ENCODE measurements around the gene WNT1. TPM values are rescaled to one million over a fixed set of nuclear protein-coding genes. Genes with fewer than 3 reads are reported as not detected.

The WNT1 gene
- total and polyA plus RNA-seq, 9 of the 15 experiments (the other 6 are each of a cell fraction or from before 2014, with no cell fraction given) = not detected

- TF ChIP-seq, protein P1, sequence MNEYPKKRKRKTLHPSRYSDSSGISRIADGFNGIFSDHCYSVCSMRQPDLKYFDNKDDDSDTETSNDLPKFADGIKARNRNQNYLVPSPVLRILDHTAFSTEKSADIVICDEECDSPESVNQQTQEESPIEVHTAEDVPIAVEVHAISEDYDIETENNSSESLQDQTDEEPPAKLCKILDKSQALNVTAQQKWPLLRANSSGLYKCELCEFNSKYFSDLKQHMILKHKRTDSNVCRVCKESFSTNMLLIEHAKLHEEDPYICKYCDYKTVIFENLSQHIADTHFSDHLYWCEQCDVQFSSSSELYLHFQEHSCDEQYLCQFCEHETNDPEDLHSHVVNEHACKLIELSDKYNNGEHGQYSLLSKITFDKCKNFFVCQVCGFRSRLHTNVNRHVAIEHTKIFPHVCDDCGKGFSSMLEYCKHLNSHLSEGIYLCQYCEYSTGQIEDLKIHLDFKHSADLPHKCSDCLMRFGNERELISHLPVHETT (CRISPR knock-in tag; conservative IDR thresholded peaks at IDR 0.05 in 1 of 2, IDR thresholded peaks at IDR 0.05 in 1 of 2) = 0 out of 4 replicates have a peak, but pooled peaks of 1 of the 2 experiments have one; percentile 1
- TF ChIP-seq, protein P2, sequence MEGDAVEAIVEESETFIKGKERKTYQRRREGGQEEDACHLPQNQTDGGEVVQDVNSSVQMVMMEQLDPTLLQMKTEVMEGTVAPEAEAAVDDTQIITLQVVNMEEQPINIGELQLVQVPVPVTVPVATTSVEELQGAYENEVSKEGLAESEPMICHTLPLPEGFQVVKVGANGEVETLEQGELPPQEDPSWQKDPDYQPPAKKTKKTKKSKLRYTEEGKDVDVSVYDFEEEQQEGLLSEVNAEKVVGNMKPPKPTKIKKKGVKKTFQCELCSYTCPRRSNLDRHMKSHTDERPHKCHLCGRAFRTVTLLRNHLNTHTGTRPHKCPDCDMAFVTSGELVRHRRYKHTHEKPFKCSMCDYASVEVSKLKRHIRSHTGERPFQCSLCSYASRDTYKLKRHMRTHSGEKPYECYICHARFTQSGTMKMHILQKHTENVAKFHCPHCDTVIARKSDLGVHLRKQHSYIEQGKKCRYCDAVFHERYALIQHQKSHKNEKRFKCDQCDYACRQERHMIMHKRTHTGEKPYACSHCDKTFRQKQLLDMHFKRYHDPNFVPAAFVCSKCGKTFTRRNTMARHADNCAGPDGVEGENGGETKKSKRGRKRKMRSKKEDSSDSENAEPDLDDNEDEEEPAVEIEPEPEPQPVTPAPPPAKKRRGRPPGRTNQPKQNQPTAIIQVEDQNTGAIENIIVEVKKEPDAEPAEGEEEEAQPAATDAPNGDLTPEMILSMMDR (IDR thresholded peaks at IDR 0.05 in 2 of 3, conservative IDR thresholded peaks at IDR 0.05 in 1 of 3; ENCODE audit: insufficient read depth in 2 of 3, low read depth in 1 of 3, low read length in 3 of 3) = peak; percentile 37 to 45 (median 38); a peak in 4 of 6 replicates
- TF ChIP-seq REST (IDR thresholded peaks at IDR 0.05; ENCODE audit: borderline replicate concordance) (peak; percentile 26; the same call in 1 of the 2 replicates), REST (CRISPR knock-in tag; IDR thresholded peaks at IDR 0.05; ENCODE audit: low read depth) (no peak), ZFX (CRISPR knock-in tag; IDR thresholded peaks at IDR 0.05) (0 out of 2 replicates have a peak, but pooled peaks have one; percentile 20), RAD21 (CRISPR knock-in tag; conservative IDR thresholded peaks at IDR 0.05 in 1 of 2, IDR thresholded peaks at IDR 0.05 in 1 of 2) (peak in 1 of 2 experiments; percentile 37; a peak in 1 of 4 replicates)
Observed at GRCh38 chr12:49014547-49014946, 36.4 kb downstream of the WNT1 start (continued).

Data from K562 (cell line).